Prostate gland (tissue), 2 donors: ENCODE results near the gene SPOCK1. TPM values are rescaled to one million over a fixed set of nuclear protein-coding genes. Genes with fewer than 3 reads are reported as not detected.

Source experiments
- DNase-seq: peaks from one replicate; pipeline ENCODE4 v3.0.0-alpha.2; 2019; ENCODE audit warnings: low spot score
- H3K27ac ChIP-seq, 2 donors: fragments of 200-600 bp; sonication (generic); 2 replicates each; pipeline ENCODE4 v1.5.1; 2017 to 2019
- H3K27me3 ChIP-seq: fragments of 200-600 bp; sonication (generic); replicated peaks from 2 replicates; pipeline ENCODE4 v1.5.1; 2019; ENCODE audit not compliant: insufficient read depth
- H3K36me3 ChIP-seq, 2 donors: fragments of 200-600 bp; sonication (generic); 1 replicate in 1 of 2; 2 replicates in 1 of 2; pipeline versions ENCODE4 v1.5.1 to v1.8.1; 2017 to 2019
- H3K4me1 ChIP-seq: fragments of 200-600 bp; sonication (generic); replicated peaks from 2 replicates; pipeline ENCODE4 v1.5.1; 2019
- H3K4me3 ChIP-seq, 2 donors: fragments of 200-600 bp; sonication (generic); 2 replicates each; pipeline ENCODE4 v1.5.1; 2017 to 2019
- H3K9me3 ChIP-seq: fragments of 200-600 bp; sonication (generic); 2 replicates; pipeline ENCODE4 v1.5.1; 2017
- POLR2A ChIP-seq: fragments of 450-650 bp; IDR thresholded peaks from one replicate; pipeline ENCODE4 v1.6.1; 2016; ENCODE audit warnings: antibody characterized with exemption, mild to moderate bottlenecking
- POLR2AphosphoS5 ChIP-seq: sonication (generic); formaldehyde crosslinking; IDR thresholded peaks from one replicate; pipeline ENCODE4 v1.6.1; 2017; ENCODE audit warnings: antibody characterized with exemption
- WGBS: methylation state at CpG from one replicate; pipeline ENCODE4 v1.1.5; 2018; 5-methylcytosine and 5-hydroxymethylcytosine counted together
- intact Hi-C: fragments of 100-400 bp; cut with DNase I; formaldehyde crosslinking; loops from one replicate; pipeline ENCODE4 v1.14.2; 2022
- total RNA-seq, 2 donors: library from RNA; depleted of rRNA; stranded (reverse); fragments of >200 nt; gene quantifications; one replicate each; pipeline ENCODE4 v1.1.0, GENCODE V29; 2016
- TF ChIP-seq, protein P1 (sequence below), 4 experiments: fragments of 200-600 bp in 2 of 4; fragments of 450-650 bp in 2 of 4; sonication (generic) in 2 of 4; IDR thresholded peaks; 1 replicate in 3 of 4; 2 replicates in 1 of 4; pipeline ENCODE4 v1.5.1; 2016 to 2019; ENCODE audit warnings: antibody characterized with exemption in 4 of 4, mild to moderate bottlenecking in 2 of 4, moderate library complexity in 2 of 4

Gene SPOCK1
- total RNA-seq, 2 donors from 2014 or later: 89.4 to 92.9 TPM

DNA sequence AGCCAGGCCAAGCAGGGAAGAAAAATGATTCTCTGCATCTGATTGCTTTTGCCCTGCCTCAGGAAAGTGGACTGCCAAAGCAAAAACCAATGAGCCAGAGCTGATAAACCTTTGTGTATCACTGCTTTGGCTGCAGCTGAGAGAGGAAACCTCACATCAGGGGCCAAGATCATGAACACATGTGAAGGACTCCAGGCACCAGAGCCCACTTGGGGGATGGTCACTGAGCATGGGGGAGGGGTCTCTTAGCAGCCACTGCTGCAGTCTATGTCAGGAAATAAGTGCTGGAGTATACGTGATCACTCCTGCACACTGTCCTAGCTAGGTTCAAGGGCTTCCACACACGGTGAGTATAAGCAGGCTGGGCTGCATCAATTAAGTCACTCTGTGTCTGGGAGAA is 229.9 kb downstream of the SPOCK1 start:
- H3K4me1 ChIP-seq: peaks cover 3% of the 10 kb centered on the region
- H3K4me3 ChIP-seq: no peak overlapping the region
- 38% methylated on average over 2 of the region's 2 CpGs for WGBS
- TF ChIP-seq POLR2AphosphoS5: no peak
- TF ChIP-seq, protein P1, sequence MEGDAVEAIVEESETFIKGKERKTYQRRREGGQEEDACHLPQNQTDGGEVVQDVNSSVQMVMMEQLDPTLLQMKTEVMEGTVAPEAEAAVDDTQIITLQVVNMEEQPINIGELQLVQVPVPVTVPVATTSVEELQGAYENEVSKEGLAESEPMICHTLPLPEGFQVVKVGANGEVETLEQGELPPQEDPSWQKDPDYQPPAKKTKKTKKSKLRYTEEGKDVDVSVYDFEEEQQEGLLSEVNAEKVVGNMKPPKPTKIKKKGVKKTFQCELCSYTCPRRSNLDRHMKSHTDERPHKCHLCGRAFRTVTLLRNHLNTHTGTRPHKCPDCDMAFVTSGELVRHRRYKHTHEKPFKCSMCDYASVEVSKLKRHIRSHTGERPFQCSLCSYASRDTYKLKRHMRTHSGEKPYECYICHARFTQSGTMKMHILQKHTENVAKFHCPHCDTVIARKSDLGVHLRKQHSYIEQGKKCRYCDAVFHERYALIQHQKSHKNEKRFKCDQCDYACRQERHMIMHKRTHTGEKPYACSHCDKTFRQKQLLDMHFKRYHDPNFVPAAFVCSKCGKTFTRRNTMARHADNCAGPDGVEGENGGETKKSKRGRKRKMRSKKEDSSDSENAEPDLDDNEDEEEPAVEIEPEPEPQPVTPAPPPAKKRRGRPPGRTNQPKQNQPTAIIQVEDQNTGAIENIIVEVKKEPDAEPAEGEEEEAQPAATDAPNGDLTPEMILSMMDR (IDR thresholded peaks at IDR 0.05): no peak
- TF ChIP-seq POLR2A: no peak
- H3K9me3 ChIP-seq: no peaks in the 10 kb centered on the region
- H3K36me3 ChIP-seq: no peaks in the 10 kb centered on the region
- intact Hi-C loops: no loop called here
- peak overlapping the region in 1 of 2 donors; percentile 61 for H3K27ac ChIP-seq
- no peaks in the 10 kb centered on the region for H3K27me3 ChIP-seq
- no peak for DNase-seq

DNA sequence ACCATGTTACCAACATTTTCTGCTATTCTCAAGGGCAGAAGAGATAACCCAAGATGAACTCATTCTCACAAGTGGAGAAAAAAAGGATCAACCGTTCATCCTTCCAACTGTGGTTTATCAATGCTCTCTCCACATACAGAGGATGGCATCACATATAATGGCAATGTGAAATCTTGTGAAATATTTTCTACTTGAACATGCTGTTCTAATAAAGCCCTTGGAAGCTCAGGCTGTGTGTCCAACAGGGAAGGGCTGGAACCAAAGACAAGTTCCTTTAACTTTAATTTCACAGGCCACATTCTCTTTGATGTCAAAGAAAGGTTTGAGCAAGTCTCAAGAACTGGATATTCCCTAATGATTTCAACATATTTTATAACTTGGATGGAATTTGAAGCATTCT is 230.5 kb downstream of the SPOCK1 start:
- TF ChIP-seq POLR2AphosphoS5: peak; percentile 20
- TF ChIP-seq POLR2A: no peak
- TF ChIP-seq, protein P1 (IDR thresholded peaks at IDR 0.05): no peak
- WGBS: 74% methylated on average over 1 of the region's 1 CpG
- no peak overlapping the region for H3K4me3 ChIP-seq
- H3K9me3 ChIP-seq: no peaks in the 10 kb centered on the region
- no peaks in the 10 kb centered on the region for H3K27me3 ChIP-seq
- peak overlapping the region in 1 of 2 donors; percentile 61 for H3K27ac ChIP-seq
- intact Hi-C loops: no loop called here
- no peak for DNase-seq
- H3K36me3 ChIP-seq: no peaks in the 10 kb centered on the region
- peaks cover 3% of the 10 kb centered on the region for H3K4me1 ChIP-seq

- intact Hi-C loops: no loop called here
- Histone ChIP-seq H3K9me3 (no peaks in the 10 kb centered on the region), H3K4me1 (peaks cover 3% of the 10 kb centered on the region), H3K27ac (no peak overlapping the region), H3K36me3 (no peaks in the 10 kb centered on the region), H3K27me3 (no peaks in the 10 kb centered on the region), H3K4me3 (no peak overlapping the region)
- DNase-seq: no peak
- WGBS: 85% methylated on average over 4 of the region's 4 CpGs
- TF ChIP-seq POLR2A (no peak), POLR2AphosphoS5 (no peak)
- TF ChIP-seq, protein P1 (IDR thresholded peaks at IDR 0.05): no peak
Measured at GRCh38 chr5:137266186-137266585, 232.9 kb downstream of the SPOCK1 start.

- intact Hi-C loops: no loop called here
- WGBS: 83% methylated on average over 1 of the region's 1 CpG
- TF ChIP-seq POLR2AphosphoS5 (no peak), POLR2A (no peak)
- TF ChIP-seq, protein P1 (IDR thresholded peaks at IDR 0.05): no peak
- no peak overlapping the region for H3K27ac ChIP-seq
- no peaks in the 10 kb centered on the region for H3K9me3 ChIP-seq
- no peaks in the 10 kb centered on the region for H3K36me3 ChIP-seq
- no peak for DNase-seq
- H3K4me3 ChIP-seq: no peak overlapping the region
- no peaks in the 10 kb centered on the region for H3K27me3 ChIP-seq
- peaks cover 3% of the 10 kb centered on the region for H3K4me1 ChIP-seq
Measured at GRCh38 chr5:137265457-137265856, 233.7 kb downstream of the SPOCK1 start.

GRCh38 chr5:137264573-137264972 is 234.6 kb downstream of the SPOCK1 start:
- no peak for DNase-seq
- Histone ChIP-seq H3K27ac (no peak overlapping the region), H3K27me3 (no peaks in the 10 kb centered on the region), H3K36me3 (no peaks in the 10 kb centered on the region), H3K9me3 (no peaks in the 10 kb centered on the region), H3K4me1 (peaks cover 3% of the 10 kb centered on the region), H3K4me3 (no peak overlapping the region)
- TF ChIP-seq, protein P1 (IDR thresholded peaks at IDR 0.05): no peak
- TF ChIP-seq POLR2A (no peak), POLR2AphosphoS5 (no peak)
- intact Hi-C loops: no loop called here
- 73% methylated on average over 4 of the region's 4 CpGs for WGBS
